PC-3 (cell line): ENCODE data around the gene WSCD2. TPM values are rescaled to one million over a fixed set of nuclear protein-coding genes. Genes with fewer than 3 reads are reported as not detected.

Experiments
- ATAC-seq: fragments of 200-7000 bp; cut with Tn5 transposase; 2 replicates; pipeline ENCODE4 v1.9.1; 2020; ENCODE audit warnings: mild to moderate bottlenecking, moderate library complexity
- BruUV-seq: library from RNA; stranded (reverse); fragments of 400-500 nt; replicated peaks from 2 replicates; lab custom pipeline; 2021; lab: Mats Ljungman, UMichigan
- CTCF ChIA-PET: fragments of 300-600 bp; sonication (Branson Sonifier 250); formaldehyde crosslinking; loops from one replicate; lab custom pipeline; 2022; ENCODE audit warnings: antibody characterized with exemption; lab: Charles Lee
- POLR2A ChIA-PET: fragments of 300-600 bp; sonication (Branson Sonifier 250); formaldehyde crosslinking; loops from one replicate; lab custom pipeline; 2022; ENCODE audit warnings: antibody characterized with exemption; ENCODE audit not compliant: unreplicated experiment; lab: Charles Lee
- DNase-seq: peaks from one replicate; pipeline ENCODE4 v3.0.0-alpha.2; 2015
- H2AFZ ChIP-seq: fragments of 300-600 bp; sonication (generic); 2 replicates; pipeline ENCODE4 v1.6.0; 2016; ENCODE audit warnings: antibody characterized with exemption, low read length
- H3F3A ChIP-seq: fragments of 300-600 bp; sonication (generic); one replicate; pipeline ENCODE4 v1.6.0; 2017; ENCODE audit warnings: antibody characterized with exemption, low read length, control low read depth, mild to moderate bottlenecking; ENCODE audit not compliant: unreplicated experiment
- H3K27ac ChIP-seq: fragments of 300-600 bp; sonication (generic); 2 replicates; pipeline ENCODE4 v1.5.1; 2016; ENCODE audit warnings: mild to moderate bottlenecking, low read length
- H3K27me3 ChIP-seq: fragments of 300-600 bp; sonication (generic); 2 replicates; pipeline ENCODE4 v1.6.1; 2016; ENCODE audit warnings: low read length, mixed read lengths
- H3K36me3 ChIP-seq: fragments of 300-600 bp; sonication (generic); 2 replicates; pipeline ENCODE4 v1.6.1; 2016; ENCODE audit warnings: low read depth, mixed run types, low read length, mixed read lengths
- H3K4me1 ChIP-seq: fragments of 300-600 bp; sonication (generic); 2 replicates; pipeline ENCODE4 v1.5.1; 2016; ENCODE audit warnings: low read length; ENCODE audit not compliant: insufficient read depth
- H3K4me2 ChIP-seq: fragments of 300-600 bp; sonication (generic); 2 replicates; pipeline ENCODE4 v1.6.0; 2016; ENCODE audit warnings: low read length
- H3K4me3 ChIP-seq: fragments of 300-600 bp; sonication (generic); 2 replicates; pipeline ENCODE4 v1.5.1; 2016; ENCODE audit warnings: mild to moderate bottlenecking, low read length, mixed read lengths
- H3K79me2 ChIP-seq: fragments of 300-600 bp; sonication (generic); 2 replicates; pipeline ENCODE4 v1.6.1; 2017; ENCODE audit warnings: low read length, mixed read lengths
- H3K9ac ChIP-seq: fragments of 300-600 bp; sonication (generic); 2 replicates; pipeline ENCODE4 v1.6.0; 2016; ENCODE audit warnings: mild to moderate bottlenecking, low read length
- H3K9me2 ChIP-seq: fragments of 300-600 bp; sonication (generic); replicated peaks from 2 replicates; pipeline ENCODE4 v1.6.1; 2016; ENCODE audit warnings: mixed run types, low read length, mixed read lengths
- H3K9me3 ChIP-seq: fragments of 300-600 bp; sonication (generic); 2 replicates; pipeline ENCODE4 v1.6.1; 2016; ENCODE audit warnings: low read length, mixed read lengths
- H4K20me1 ChIP-seq: fragments of 300-600 bp; sonication (generic); 2 replicates; pipeline ENCODE4 v1.6.1; 2016; ENCODE audit warnings: low read length, mixed read lengths
- CTCF ChIP-seq: fragments of 300-600 bp; sonication (generic); conservative IDR thresholded peaks from 2 replicates; pipeline ENCODE4 v1.5.1; 2017; ENCODE audit warnings: antibody characterized with exemption, low read depth, mild to moderate bottlenecking, low read length
- EZH2 ChIP-seq: fragments of 300-600 bp; sonication (generic); IDR thresholded peaks from one replicate; pipeline ENCODE4 v1.6.1; 2017; ENCODE audit warnings: antibody characterized with exemption, mild to moderate bottlenecking, low read length; ENCODE audit not compliant: unreplicated experiment
- EZH2phosphoT487 ChIP-seq: fragments of 300-600 bp; sonication (generic); IDR thresholded peaks from 2 replicates; pipeline ENCODE4 v1.6.1; 2018; ENCODE audit warnings: mild to moderate bottlenecking, antibody characterized with exemption, low read length, borderline replicate concordance
- intact Hi-C: fragments of 100-400 bp; cut with micrococcal nuclease; formaldehyde crosslinking; loops from 2 replicates; pipeline ENCODE4 v1.9.0; 2023
- total RNA-seq: library from RNA; depleted of rRNA; stranded (reverse); fragments of >200 nt; gene quantifications from 2 replicates; pipeline ENCODE4 v1.2.3, GENCODE V29; 2014

The WSCD2 gene
- total RNA-seq, 1 experiment from 2014 or later: not detected

GRCh38 chr12:108228746-108229145 is 99.7 kb downstream of the WSCD2 start:
- no peaks in the 10 kb centered on the region for H4K20me1 ChIP-seq
- H3K4me3 ChIP-seq: no peak overlapping the region
- H3K36me3 ChIP-seq: no peaks in the 10 kb centered on the region
- CTCF ChIA-PET: no interaction called here
- peaks cover 27% of the 10 kb centered on the region for H3K27me3 ChIP-seq
- no peak overlapping the region for H3K9ac ChIP-seq
- H2AFZ ChIP-seq: no peak overlapping the region
- H3K9me3 ChIP-seq: no peaks in the 10 kb centered on the region
- POLR2A ChIA-PET: no interaction called here
- no peak for DNase-seq
- intact Hi-C loops: no loop called here
- no peak for ATAC-seq
- no peaks in the 10 kb centered on the region for H3K4me1 ChIP-seq
- H3K27ac ChIP-seq: no peak overlapping the region
- no peaks in the 10 kb centered on the region for H3K9me2 ChIP-seq
- no peak for TF ChIP-seq EZH2
- no peak for TF ChIP-seq EZH2phosphoT487
- no peak for TF ChIP-seq CTCF
- BruUV-seq: no TSS peak
- H3K79me2 ChIP-seq: no peaks in the 10 kb centered on the region
- no peak overlapping the region for H3K4me2 ChIP-seq
- H3F3A ChIP-seq: no peaks in the 10 kb centered on the region

- Histone ChIP-seq H3F3A (no peaks in the 10 kb centered on the region), H3K79me2 (no peaks in the 10 kb centered on the region), H4K20me1 (no peaks in the 10 kb centered on the region), H3K36me3 (no peaks in the 10 kb centered on the region), H3K4me3 (no peak overlapping the region), H3K27me3 (peaks cover 46% of the 10 kb centered on the region), H3K9me2 (no peaks in the 10 kb centered on the region), H3K9me3 (no peaks in the 10 kb centered on the region), H3K4me1 (no peaks in the 10 kb centered on the region), H3K27ac (no peak overlapping the region), H3K4me2 (no peak overlapping the region), H3K9ac (no peak overlapping the region), H2AFZ (no peak overlapping the region)
- ATAC-seq (no peak), DNase-seq (no peak)
- no TSS peak for BruUV-seq
- TF ChIP-seq CTCF (no peak), EZH2 (no peak)
- CTCF ChIA-PET: no interaction called here
- POLR2A ChIA-PET: no interaction called here
- intact Hi-C loops: no loop called here
These were observed 102.2 kb downstream of the WSCD2 start for GRCh38 chr12:108231109-108231905.

DNA sequence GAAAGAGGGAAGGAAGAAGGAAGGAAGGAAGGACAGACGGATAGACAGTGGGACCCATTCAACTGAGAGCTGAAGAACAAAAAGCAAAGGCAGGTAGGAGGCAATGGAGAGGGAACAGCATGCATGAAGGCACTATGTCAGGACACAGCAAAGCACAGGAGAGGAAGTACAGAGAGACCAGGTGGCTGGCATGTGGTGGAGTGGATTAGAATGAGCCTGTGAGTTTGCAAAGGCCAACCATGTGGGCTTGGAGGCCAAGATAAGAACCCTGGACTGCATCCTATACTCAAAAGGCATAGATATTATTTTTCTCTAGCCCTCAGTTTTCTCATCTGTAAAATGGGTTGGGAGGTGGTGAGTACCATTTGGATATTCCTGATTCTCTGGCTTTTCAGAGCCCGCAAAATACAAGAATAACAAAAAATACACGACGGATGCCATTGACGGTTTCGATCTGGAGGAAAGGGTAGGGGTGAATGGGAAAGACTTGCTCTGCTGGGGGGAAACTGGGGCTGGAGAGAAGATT is 102.9 kb downstream of the WSCD2 start:
- no TSS peak for BruUV-seq
- ChIA-PET CTCF (no interaction called here), POLR2A (no interaction called here)
- Histone ChIP-seq H3K27ac (no peak overlapping the region), H3K9me3 (no peaks in the 10 kb centered on the region), H3K4me3 (no peak overlapping the region), H4K20me1 (no peaks in the 10 kb centered on the region), H2AFZ (no peak overlapping the region), H3F3A (no peaks in the 10 kb centered on the region), H3K4me2 (no peak overlapping the region), H3K27me3 (peaks cover 52% of the 10 kb centered on the region), H3K9me2 (no peaks in the 10 kb centered on the region), H3K79me2 (no peaks in the 10 kb centered on the region), H3K4me1 (no peaks in the 10 kb centered on the region), H3K36me3 (no peaks in the 10 kb centered on the region), H3K9ac (no peak overlapping the region)
- ATAC-seq: no peak
- no peak for DNase-seq
- intact Hi-C loops: no loop called here
- TF ChIP-seq EZH2phosphoT487 (no peak), EZH2 (no peak), CTCF (no peak)
